D721Med (cell line): ENCODE results near the gene COL16A1.

Experiments used
- DNase-seq: peaks from one replicate; pipeline ENCODE4 v3.0.0; 2011; ENCODE audit warnings: low spot score; ENCODE audit not compliant: insufficient read length
- FAIRE-seq: peaks from 2 replicates; lab custom pipeline; 2011; peaks lifted over from hg19 to GRCh38; lab: Jason Lieb, UNC
- CTCF ChIP-seq: IDR thresholded peaks from 2 replicates; pipeline ENCODE4 v1.5.1; 2012; ENCODE audit warnings: mild to moderate bottlenecking, control low read depth; ENCODE audit not compliant: insufficient read depth; ENCODE audit errors: missing control alignments

Gene COL16A1

GRCh38 chr1:31742462-31743212 is 38.8 kb upstream of the COL16A1 start:
- no peak for DNase-seq
- no peak for TF ChIP-seq CTCF
- FAIRE-seq = no peak

- TF ChIP-seq CTCF = no peak
- no peak for FAIRE-seq
- no peak for DNase-seq
These were observed 35.5 kb upstream of the COL16A1 start for GRCh38 chr1:31739346-31739745.

- no peak for DNase-seq
- no peak for FAIRE-seq
- TF ChIP-seq CTCF = no peak
These were observed 32.9 kb upstream of the COL16A1 start for GRCh38 chr1:31736675-31737074.

GRCh38 chr1:31735571-31735970 is 31.8 kb upstream of the COL16A1 start:
- DNase-seq (no peak), FAIRE-seq (no peak)
- TF ChIP-seq CTCF = no peak

- no peak for FAIRE-seq
These were observed 30.8 kb upstream of the COL16A1 start for GRCh38 chr1:31734582-31735107.

GRCh38 chr1:31733389-31734219 is 29.8 kb upstream of the COL16A1 start:
- no peak for DNase-seq
- FAIRE-seq = no peak
- TF ChIP-seq CTCF = no peak

More at GRCh38 chr1:31734582-31735107, 30.8 kb upstream of the COL16A1 start:
- no peak for DNase-seq
- no peak for TF ChIP-seq CTCF
